Activated T-cell treated with anti-CD3 and anti-CD28 coated beads for 4 hours (primary cell): ENCODE data around the gene ACOXL.

Experiments used
- DNase-seq: peaks from one replicate; pipeline ENCODE4 v3.0.0-alpha.2; 2020

ACOXL gene

DNA sequence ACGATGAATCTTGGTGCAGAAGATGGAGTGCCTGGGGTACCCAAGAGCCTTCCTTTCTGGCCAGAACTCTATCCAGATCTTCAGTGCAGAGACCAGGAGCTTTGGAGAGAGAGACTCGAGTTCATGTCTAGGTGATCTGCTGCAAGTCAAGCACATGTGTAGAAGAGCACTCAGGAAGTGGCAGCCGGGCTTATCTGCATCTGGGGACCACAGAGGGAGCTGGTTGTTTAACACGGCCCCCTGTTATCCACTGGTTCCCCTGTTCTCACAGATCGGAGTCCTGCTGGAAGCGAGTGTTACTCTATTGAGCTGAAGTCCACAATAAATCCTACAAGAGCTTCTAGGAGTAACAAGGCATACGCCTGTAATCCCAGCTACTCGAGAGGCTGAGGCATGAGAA lies 128.3 kb downstream of the ACOXL start:
- DNase-seq: no peak

DNA sequence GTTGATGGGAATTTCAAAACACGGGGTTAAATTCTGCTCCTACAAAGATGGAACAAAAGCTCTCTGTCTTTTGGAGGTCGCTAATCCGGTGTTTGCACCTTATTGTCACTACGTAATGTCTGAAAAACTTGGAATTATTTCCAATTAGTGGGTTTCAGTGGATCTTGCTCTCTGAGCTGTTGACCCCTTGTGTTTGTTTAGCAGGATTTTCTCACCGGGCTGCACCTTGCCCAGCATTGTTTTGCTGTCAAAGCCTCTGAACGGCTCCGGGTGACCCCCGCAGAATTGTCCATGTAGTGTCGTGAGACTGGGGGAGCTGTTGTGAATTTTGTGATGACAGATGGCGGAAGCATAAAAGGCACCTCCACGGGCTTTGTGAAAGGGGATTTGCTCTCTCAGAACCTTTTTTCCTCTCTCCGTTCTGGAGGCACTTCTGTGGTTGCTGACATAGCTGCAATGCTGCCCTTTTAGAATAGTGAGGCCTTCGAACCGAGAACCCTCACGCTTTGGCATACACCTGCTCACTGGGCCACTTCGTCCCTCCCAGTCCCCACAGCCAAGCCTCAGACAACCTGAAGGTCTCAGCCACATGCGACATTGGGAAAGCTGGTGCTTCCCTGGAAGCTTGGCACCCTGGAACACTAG lies 129.4 kb downstream of the ACOXL start:
- DNase-seq: no peak

DNA sequence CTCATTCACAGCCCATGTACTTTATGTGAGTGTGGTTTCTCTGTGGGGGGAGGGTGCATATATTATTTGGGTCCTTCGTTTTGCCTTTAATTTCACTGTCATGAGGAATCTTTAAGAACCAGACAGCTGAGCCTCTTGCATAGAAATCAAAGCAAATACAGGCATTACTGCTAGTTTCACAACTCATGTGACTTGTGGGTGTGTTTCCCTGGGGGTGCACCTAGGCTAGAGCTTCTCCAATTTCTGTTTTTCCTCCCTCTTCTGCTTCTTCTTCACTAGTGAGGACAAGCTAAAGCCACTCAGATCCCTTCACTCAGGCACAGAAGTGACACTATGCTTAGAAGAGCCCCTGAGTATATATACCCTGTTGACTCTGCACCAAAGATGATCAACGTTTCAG lies 131.4 kb downstream of the ACOXL start:
- DNase-seq: no peak

DNA sequence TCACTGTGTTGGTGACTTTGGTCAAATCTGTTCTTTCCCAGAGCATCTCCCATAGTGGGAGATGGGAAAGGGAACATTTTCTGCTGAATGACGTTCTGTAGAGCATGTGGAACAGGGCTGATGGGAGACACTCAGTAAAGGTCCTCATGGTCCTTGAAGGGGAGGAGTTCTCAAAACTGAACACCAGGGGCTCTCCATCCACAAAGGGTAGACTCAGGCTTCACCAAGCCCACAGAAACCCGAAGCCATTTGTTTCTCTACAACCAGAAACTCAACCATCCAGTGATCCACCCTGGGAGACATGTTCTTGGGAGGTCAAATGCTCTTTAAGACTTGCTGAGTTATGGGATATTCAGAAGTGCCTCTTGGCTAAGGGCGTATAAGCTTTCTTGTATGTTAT lies 131.8 kb downstream of the ACOXL start:
- DNase-seq: no peak

DNA sequence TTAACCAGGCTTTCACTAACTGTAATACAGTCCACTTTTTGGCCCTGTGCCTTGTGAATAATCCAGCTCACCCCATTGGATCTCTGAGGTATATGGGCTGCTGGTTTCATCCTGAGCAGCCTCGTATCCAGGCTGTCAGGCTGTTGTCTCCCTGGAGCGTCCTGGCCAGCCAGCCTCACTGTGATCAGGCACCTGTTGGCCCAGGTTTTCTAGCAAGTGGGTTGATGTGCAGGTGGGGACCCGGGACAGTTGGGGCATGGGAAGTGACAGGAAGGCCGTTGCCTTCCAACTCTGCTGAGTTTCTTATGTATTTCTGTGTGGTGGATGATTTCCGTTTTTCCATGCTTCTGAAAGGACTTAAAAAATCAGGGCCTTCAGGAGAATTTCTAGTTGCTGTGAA lies 132.4 kb downstream of the ACOXL start:
- no peak for DNase-seq

DNA sequence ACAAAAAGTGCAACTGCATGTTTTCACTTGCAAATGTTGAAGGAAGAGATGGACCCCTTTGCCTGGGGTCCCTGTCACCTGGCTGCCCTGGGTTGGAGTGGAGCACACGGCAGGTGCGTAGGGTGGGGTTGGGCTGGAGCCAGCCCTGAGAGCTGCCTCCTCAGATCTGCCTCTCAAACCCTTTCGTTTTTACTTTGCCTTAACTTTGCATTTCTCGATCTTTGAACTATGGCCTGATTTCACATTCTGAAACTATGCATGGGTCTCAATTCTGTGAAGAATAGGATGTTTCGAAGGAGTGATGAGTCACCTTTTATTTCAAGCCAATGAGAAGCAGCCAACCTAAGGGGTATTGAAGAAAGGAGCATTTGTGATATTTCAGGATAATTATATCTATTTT lies 132.8 kb downstream of the ACOXL start:
- DNase-seq: no peak

DNA sequence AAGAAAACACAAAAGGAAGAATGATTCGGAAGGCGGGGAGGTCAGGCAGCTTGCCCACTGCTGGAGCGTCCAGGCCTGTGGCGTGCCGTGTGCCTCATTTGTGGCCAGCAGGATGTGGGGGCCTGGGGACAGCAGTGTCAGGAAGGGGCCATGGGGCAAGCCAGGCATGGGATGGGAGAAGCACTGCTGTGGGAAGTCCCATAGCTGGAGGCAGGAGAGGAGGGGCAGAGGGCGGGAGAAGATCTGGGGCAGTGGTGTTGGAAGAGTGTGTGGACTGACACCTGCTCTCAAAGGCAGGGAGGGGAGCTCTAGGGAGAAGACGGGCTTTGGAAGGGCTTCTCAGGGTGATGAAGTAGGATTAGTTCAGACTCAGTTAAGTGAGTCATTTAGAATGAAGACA lies 133.7 kb downstream of the ACOXL start:
- DNase-seq: no peak

DNA sequence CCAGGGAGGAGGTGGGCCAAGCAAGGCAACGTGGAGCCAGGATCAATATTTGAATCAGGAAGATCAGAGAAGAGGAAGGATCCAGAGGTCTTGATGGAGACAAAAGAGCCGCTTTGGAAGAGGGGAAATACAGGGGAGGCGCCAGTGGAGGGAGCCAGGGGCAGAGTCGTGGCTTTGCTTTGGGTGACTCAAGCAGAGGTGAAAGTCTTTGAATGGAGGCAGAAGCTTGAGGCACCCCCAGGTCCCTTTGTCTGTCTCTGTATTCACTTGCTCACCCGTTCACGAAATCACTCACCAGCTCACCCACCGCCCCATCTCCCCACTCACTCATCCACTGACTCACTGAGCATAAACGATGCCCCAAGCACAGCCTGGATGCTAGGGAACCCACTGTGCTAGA lies 134.1 kb downstream of the ACOXL start:
- DNase-seq: no peak

DNA sequence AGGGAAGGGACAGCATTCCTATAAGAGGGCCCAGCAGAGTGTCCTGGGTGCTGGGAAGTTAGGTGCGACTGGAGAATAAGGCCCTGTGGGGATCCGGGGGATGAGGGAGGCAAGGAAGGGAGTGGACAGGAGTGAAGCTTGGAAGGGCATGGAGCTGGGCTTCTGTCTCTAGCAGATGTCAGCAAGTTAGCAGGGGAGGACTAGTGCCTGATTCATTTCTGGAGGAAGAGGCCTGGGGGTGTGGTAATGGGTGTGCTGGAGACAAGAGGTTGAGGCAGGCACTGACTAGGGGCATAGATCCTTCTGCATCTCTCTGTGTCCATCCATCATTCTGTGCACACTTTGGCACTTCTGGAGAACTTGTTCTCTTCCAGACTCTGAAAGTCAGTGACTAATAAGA lies 134.7 kb downstream of the ACOXL start:
- DNase-seq: no peak

DNA sequence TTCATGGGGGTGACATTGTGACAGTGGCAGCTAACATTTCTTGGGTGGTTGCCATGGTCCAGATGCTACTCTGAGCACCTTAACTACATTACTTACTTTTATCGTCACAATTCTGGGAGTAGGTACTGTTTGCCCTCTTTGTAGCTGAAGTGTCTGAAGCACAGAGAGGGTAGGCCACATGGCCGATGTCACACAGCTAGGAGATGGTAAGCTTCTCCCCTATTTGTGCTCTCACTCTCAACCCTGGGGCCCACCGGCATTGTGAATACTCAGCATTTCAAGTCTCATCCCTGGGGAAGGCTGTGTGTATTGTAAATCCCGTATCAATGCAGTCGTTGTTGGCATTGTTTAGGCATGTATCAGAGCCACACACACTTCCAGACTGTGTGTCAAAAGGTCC lies 136.6 kb downstream of the ACOXL start:
- DNase-seq: no peak

DNA sequence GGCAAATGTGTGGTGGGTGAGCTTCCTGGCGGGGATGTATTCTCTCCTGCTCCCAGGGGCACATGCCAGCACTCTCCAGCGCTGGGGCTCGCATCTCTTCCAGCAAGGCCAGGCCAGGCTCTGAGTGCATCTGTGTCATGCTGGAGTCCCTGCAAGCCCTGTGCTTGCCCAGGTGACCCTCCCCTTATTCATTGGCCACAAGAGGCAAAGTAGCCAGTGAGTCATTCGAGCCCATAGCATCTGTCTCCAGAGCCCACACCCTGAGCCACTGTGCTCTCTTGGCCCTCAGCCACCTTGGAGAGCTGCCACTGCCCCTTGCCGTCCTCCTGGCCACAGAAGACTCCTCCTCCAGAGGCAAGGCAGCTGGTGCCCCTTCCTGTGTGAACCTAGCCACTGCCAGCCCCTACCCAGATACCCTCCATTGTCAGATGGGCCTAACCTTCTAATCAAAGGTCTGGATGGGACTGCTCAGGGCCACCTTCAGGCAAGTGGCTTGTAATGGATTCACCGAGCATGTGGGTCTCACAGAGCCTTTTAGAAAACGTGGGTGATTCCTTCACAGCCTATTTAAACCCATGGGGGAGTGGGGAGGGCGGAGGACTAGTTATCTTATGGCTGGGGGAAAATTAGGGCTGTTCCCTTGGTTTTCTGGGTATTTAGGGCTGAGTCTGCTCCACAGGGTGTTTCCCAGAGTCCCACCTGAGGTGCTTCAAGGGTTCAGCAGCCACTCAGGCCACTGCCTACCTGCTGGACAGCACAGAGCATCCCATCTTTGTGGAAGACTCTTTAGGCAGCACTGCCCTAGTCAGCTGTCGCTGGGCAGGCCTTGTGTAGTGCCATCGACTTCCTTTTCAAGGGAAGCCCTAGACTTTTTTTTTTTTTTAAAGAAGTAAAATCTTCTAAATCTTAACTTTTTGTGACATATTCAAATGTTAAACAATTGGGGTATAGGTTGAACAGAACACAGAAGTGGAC lies 137.4 kb downstream of the ACOXL start:
- no peak for DNase-seq

DNA sequence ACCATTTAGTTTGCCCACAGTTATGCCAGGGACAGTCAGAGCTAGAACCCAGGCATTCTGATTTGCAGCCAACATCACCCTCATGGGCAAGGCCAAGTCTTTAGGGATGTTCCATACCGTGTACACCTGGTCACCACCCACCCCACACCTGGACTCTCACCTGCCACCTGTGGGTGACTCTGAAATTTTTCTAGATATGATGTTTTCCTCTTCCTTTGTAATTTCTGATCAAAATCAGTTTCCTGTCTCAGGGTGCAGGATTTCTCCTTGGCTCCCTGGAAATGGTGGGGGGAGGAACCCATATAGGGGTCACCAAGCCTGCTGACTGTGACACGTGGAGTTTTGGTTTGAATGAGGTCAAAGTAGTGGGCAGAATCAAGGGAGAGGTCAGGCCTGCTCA lies 138.2 kb downstream of the ACOXL start:
- DNase-seq: no peak

DNA sequence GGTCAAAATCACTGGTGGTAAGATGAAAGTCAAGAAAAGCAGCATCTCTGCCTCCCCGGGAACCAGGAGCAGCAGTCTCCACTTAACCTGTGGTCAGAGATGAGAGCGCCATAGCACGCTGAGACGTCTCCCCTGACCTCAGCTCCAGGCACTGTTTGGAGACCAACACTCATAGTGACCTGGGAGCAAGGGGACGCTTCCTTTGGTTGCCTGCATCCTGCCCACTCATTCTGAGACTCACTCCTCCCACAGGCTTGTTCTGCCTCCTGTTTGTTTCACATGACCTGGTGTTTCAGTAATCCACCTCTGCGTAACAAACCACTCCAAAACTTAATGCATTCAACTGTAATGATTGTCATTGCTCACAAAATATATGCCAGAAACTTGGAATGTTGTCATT lies 139.3 kb downstream of the ACOXL start:
- DNase-seq: no peak

DNA sequence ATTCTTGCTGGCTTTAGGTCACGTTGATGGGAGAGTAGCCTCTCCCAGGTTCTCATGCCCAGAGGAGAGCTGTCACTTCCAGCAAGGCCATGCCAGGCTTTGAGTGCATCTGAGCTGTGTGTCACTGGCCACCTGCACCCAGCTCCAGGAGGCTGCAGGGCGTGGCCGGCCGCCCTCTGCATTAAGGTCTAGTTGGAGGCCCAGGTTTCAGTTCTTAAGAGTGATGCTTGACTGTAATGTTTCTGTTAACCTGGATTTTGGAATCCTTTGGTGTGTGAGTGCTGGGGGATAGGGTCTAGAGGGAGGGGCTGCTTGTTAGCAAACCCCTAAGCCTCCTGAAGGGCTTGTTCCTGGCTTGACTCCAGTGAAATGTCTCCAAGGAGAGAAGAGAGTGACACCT lies 140.1 kb downstream of the ACOXL start:
- no peak for DNase-seq

DNA sequence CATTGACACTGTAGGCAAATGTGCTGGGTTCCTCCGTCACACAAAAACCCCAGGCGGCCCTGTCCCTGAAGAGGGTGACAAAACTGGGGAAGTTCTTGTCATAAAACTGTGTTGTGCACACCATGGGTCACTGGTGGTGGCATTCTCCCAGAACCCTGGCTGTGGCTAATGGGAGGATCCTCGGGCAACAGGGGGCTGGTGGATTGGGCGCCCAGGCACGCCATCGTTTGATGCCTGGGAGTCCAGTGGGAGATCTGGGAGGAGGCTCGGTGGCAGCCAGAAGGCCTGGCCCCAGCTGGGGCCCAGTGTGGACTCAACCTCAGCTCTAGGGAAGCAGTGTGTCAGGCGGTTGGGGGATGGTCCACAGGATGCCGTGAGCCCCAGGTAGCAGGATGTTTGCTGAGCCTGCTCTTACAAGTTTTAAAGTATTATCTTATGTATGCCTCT lies 140.7 kb downstream of the ACOXL start:
- DNase-seq: no peak

DNA sequence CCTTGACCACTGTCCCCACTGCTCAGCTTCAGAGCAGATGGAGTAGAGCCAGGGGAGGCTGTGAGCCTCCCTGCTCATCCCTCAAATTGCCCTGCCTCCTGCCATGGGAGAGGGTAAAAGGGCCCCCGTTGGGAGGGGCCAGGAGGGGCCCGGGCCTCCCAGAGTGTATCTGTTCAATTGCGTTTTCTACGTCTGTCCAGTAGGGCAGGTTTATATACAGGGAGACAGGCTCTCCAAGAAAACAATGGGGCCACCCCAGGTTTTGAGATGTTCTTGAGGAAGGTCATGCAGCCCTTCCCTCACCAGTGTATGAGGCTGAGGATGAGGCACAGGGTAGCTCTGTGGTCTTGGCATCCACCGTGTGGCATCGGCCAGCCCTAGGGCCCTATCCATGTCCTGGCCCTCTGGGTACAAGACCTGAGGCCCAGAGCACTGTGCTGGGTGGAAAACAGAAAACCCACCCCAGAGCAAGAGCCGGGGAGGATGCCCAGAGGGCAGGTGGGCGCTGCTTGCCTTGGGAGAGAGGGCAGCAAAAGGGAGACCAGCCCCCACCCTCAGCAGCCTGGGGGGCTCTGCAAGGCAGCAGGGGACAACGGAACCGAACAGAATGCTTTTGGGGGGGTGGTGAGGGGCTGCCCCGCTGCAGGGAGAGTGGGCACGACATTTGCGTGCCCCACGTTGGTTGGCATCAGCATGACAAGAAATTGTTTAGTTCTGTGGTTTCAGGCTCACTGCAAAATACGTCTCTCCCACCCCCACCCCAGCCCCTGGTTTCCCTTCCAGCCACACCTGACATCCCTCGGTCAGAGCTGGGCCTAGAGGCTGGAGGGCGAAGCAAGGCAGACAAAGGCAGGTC lies 141.5 kb downstream of the ACOXL start:
- DNase-seq: no peak

DNA sequence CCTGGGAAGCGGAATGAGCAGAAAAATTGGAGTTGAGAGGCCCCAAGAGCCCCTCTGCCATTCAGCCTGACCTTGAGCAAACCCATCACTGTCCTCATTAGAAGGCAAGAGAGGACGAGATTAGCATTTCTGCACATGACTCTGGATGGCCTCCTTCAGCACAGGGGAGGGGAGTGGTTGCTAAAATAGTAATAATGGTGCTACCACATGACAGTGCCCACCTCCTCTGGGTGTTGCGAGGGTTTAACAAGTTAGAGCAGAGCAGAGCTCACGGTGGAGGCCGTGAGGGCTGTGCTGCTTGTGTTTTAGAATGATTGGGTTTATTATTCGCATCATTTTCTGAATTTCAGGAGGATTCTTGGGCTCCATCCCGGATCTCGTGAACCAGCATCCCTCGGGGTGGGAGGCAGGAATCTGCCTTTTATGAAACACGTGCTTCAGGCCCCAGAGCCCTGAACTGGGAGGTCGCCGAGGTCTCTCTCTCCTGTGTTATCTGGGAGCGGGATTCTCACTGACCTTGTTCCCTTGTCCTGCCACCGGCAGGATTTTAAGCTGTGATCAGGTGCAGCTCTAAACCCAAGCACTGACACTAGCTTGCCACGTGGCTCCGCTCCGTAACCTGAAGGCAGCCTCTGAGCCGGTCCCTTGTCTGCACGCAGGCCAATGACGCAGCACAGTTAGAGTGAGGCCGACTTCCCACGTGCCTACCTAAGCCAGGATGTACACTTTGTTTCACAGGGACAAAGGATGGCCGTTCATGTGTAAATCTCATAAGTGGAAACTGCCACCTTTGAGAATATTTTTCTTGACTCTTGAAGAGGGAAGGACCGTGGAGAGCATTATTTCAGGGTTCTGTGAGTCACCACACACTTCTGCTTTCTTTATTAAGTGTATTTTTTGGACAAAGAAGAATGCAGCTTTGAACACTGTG lies 142.3 kb downstream of the ACOXL start:
- DNase-seq: no peak

DNA sequence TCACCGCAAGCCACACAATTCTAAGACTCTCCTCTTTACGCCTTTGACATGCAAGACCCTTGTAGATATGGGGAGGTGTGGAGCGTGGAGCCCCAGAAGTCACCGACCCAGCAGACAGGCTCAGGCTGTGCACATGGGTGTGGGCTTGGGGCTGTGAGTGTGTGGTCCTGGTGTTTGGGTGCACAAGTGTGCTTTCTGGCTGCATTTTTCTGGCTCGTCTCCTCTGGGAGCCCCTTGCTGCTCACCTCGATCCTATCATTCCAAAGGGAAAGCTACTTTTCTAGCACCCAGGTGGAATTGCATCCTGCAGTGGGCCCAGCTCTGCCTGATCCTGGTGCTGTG lies 143.0 kb downstream of the ACOXL start:
- DNase-seq: no peak

DNA sequence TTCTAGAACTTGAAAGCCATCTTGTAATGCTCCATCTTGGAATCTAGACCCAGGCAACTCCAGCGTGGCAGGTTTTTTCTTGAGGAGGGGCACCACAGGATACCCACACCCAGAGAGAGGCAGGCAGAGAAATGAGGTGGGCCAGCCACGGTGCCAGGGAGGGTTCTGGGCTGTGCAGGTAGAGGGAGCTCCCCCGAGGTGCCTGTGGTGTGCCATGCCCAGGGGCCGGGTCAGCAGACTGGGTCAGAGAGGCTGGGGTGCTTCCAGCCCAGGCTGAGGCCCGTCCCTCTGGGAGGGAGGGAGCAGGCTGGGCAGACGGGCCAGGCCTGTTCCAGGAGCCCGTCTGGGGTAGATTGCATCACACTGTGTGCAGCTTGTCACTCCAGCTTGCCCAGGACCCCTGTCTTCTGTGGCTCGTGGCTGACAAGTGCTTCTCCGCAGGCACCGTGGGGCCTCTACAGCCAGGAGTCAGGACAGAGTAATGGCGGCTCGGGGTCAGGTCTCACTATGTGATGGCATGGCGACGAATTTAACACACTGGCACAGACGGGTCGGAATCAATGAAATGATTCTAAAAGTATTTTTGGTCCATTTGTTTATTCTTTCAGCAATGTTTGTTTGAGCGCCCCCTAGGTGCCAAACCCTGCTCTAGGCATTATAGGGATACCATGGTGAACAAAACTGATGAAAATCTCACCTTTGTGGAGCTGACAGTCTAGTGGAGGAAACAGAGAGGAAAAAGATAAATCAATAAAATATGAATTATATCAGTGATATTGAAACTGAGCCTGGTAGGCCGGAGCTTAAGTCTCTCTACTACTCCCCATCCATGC lies 144.0 kb downstream of the ACOXL start:
- no peak for DNase-seq

DNA sequence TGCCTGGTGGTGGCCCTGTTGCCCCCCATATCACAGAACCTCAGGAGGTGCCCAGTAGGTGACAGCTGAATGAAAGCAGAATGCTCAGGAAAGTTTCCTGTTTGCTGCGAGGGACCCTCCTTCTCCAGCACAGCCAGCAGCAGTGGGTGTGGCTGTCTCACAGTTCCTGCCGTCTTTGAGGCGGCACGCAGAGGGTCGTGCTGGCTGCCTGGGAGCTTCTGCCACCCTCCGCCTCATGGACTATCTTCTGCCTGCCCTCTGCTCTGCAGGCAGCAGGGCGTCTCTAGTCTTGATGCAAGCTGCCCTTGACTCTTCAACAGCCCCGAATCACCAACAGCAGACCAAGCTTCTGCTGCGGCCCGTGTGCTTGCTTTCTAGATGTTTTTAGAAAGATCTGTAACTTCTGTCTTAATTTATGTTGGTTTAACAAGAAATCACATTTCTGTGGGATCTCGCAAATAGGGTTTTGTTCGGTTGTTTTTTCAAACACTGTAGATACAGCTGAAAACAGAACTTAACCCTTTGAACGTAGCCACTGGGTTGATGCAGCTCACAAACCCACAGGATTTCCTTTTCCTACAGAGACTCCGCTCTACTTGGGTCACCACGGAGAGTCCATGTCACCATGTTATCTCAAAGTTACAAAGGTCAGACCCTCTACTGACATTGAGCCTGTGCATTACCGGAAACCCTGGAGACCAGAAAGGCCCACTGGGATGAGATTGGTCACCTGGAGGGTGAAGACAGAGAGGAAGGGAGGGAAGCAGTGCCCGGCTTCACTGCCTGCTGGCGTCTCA lies 144.9 kb downstream of the ACOXL start:
- no peak for DNase-seq

DNA sequence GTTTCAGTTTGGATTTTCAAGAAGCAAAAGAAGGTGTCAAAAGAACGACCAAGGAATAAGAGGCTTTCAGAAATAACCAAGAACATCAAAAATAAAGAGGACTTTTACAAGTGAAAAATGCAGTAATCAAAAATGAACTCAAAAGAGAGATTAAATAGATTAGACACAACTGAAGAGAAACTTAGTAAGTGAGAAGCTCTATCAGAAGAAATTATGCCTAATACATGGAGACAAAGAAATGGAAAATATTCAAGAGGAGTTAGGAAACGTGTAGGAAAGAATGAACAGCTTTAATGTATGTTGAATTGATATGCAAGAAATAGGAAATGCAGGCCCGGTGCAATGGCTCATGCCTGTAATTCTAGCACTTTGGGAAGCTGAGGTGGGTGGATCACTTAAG lies 145.8 kb downstream of the ACOXL start:
- DNase-seq: no peak
